ENCODE measurements around the gene ANKS1B. TPM values are rescaled to one million over a fixed set of nuclear protein-coding genes. Genes with fewer than 3 reads are reported as not detected.
A peak's percentile ranks its signal among the peaks of the same experiment; 100 is the strongest.

ANKS1B gene
- total RNA-seq, 2 experiments from 2014 or later, result 0.96 to 1.1 TPM

DNA sequence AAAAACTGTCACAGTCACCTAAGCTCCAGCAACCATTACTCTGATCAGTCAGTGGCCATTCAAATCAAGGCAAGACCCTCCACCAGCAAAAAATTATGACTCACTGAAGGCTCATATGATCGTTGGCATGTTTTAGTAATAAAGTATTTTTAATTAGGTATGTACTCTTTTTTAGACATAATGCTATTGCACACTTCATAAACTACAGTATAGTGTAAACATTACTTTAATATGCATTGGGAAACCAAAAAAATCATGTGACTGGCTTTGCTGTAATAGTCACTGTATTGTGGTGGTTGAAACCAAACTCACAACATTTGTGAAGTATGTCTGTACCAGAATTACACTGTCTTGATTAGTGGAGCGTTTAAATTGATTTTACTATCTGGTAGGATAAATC, 471.7 kb downstream of the ANKS1B start:
- no peaks in the 10 kb centered on the region for H3K4me1 Mint-ChIP-seq
- H3K27me3 Mint-ChIP-seq, result no peaks in the 10 kb centered on the region
- CTCF ChIA-PET, result no interaction called here
- DNase-seq (no peak), ATAC-seq (no peak)
- no peaks in the 10 kb centered on the region for H3K36me3 Mint-ChIP-seq
- H3K27ac Mint-ChIP-seq, result no peak overlapping the region
- no peak overlapping the region for H3K4me3 Mint-ChIP-seq
- peaks cover 8% of the 10 kb centered on the region for H3K9me3 Mint-ChIP-seq (ENCODE audit: low read depth)

DNA sequence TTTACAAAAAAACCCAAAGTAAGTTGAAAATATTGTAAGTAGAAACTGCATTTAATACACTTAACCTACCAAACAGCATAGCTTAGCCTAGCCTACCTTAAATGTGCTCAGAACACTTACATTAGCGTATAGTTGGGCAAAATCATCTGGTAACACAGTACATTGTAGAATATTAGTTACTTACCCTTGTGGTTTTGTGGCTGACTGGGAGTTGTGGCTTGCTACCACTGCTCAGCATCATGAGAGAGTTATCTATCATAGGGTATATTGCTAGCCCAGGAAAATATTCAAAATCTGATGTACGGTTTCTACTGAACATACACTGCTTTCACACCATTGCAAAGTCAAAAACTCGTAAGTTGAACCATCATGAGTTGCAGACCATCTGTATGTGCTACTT, 478.9 kb downstream of the ANKS1B start:
- DNase-seq (no peak), ATAC-seq (no peak)
- Mint-ChIP-seq H3K27me3 (no peaks in the 10 kb centered on the region), H3K4me3 (no peak overlapping the region), H3K9me3 (ENCODE audit: low read depth) (peaks cover 2% of the 10 kb centered on the region), H3K27ac (no peak overlapping the region), H3K36me3 (no peaks in the 10 kb centered on the region), H3K4me1 (no peaks in the 10 kb centered on the region)
- CTCF ChIA-PET, result no interaction called here

DNA sequence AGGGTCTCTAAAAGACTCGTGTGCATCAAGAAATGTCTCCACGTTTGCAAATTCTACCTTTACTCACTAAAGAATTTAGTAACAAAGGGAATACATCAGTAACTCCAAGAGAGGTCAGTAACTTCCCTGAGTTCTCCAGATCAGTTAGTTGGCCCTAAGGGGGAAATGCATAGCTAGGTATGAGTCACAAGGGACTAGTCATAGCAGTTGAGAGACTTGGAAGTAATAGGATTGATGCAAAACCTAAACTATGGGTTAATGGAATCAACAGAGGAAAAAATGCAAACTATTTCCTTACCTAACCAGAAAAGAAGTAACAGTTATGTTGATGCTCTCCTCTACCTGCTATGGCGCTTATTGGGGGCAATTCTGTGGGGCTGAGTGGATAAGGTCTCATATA, 486.0 kb downstream of the ANKS1B start:
- no peak overlapping the region for H3K4me3 Mint-ChIP-seq
- DNase-seq (no peak), ATAC-seq (no peak)
- CTCF ChIA-PET, result no interaction called here
- H3K27ac Mint-ChIP-seq, result no peak overlapping the region
- no peaks in the 10 kb centered on the region for H3K4me1 Mint-ChIP-seq
- peaks cover 10% of the 10 kb centered on the region for H3K9me3 Mint-ChIP-seq (ENCODE audit: low read depth)
- H3K36me3 Mint-ChIP-seq, result no peaks in the 10 kb centered on the region
- H3K27me3 Mint-ChIP-seq, result no peaks in the 10 kb centered on the region

DNA sequence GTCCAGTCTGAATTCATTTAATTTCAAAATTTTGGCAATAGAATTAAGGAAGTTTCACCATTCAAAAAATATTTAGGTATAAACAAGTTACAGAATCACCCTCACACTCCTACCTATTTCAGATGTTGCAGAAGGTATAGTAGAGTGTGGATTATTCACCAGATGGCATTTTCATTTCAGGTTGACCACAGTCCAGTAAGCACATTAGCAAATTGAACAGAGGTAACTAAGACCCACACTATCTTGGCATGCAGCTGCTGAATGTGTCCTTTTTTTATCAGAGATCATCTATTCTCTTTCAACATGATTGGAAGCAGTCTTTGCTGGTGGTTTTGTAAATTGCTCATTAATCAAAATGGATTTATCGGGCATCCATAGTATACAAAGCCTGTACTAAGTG, 488.9 kb downstream of the ANKS1B start:
- H3K9me3 Mint-ChIP-seq (ENCODE audit: low read depth), result peaks cover 10% of the 10 kb centered on the region
- H3K36me3 Mint-ChIP-seq, result no peaks in the 10 kb centered on the region
- CTCF ChIA-PET, result no interaction called here

DNA sequence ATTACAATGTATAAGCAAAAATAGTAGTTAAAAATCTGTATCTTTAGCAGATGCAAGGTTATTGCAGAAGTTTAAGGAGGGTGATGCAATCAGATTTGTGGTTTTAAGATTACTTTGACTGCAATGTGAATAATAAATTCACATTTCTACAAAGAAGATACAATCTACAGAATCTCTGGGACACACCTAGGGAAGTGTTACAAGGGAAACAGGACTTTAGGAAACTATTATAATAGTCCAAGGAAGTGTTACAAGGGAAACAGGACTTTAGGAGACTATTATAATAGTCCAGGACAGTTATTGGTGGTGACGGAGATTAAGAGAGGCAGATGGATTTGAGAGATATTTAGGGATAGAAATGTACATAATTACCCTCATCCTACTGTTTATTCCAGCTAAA, 491.5 kb downstream of the ANKS1B start:
- H3K27me3 Mint-ChIP-seq, result no peaks in the 10 kb centered on the region
- no peak overlapping the region for H3K4me3 Mint-ChIP-seq
- H3K9me3 Mint-ChIP-seq (ENCODE audit: low read depth), result peaks cover 8% of the 10 kb centered on the region
- H3K4me1 Mint-ChIP-seq, result no peaks in the 10 kb centered on the region
- no peaks in the 10 kb centered on the region for H3K36me3 Mint-ChIP-seq
- no peak overlapping the region for H3K27ac Mint-ChIP-seq
- CTCF ChIA-PET, result no interaction called here
- ATAC-seq (no peak), DNase-seq (no peak)

More for the DNA sequence above, 488.9 kb downstream of the ANKS1B start:
- Mint-ChIP-seq H3K27me3 (no peaks in the 10 kb centered on the region), H3K4me3 (no peak overlapping the region), H3K4me1 (no peaks in the 10 kb centered on the region), H3K27ac (no peak overlapping the region)
- DNase-seq, result no peak
- ATAC-seq, result no peak

DNA sequence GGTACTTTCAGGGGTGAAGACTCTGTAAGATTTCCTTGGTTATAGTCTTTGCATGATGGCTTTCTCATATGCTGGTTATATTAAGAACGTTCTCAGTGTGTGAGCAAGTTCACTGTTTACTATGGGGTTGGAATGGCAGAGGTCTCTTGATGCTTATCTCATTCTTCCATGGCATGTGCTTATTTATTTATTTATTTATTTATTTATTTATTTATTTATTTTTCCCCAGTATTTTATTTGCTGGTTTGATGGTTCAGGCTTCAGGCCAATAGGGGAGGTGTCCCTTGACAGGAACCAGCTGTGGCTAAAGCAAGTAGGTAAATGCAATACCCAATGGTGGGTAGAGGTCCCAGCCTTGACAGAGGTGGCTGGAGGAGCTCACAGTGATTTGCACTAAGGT, 498.5 kb downstream of the ANKS1B start:
- Mint-ChIP-seq H3K9me3 (ENCODE audit: low read depth) (peaks cover 10% of the 10 kb centered on the region), H3K36me3 (no peaks in the 10 kb centered on the region), H3K27me3 (no peaks in the 10 kb centered on the region), H3K4me3 (no peak overlapping the region), H3K27ac (no peak overlapping the region), H3K4me1 (peaks cover 2% of the 10 kb centered on the region)
- DNase-seq (no peak), ATAC-seq (no peak)
- CTCF ChIA-PET, result no interaction called here

DNA sequence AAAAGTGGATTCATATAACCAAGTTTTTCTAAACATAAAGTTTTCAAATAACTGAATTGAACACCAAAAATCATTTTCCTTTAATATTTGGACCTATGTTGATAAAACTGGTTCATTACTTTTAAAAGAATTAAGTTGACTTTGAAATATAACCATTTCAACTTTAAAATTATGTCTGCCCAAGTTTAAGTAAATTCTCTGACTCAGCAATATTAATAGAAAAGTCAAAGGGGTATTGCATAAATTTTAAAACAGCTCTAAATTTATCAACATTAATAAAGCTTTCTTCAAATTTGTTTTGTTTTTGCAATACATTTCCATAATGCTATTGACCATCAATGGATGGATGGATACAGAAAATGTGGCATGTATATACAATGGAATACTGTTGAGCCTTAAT, 505.6 kb downstream of the ANKS1B start:
- CTCF ChIA-PET, result no interaction called here
- Mint-ChIP-seq H3K9me3 (ENCODE audit: low read depth) (peaks cover 3% of the 10 kb centered on the region), H3K4me3 (no peak overlapping the region), H3K27ac (no peak overlapping the region), H3K4me1 (peaks cover 2% of the 10 kb centered on the region), H3K36me3 (no peaks in the 10 kb centered on the region), H3K27me3 (no peaks in the 10 kb centered on the region)
- no peak for DNase-seq
- ATAC-seq, result no peak

DNA sequence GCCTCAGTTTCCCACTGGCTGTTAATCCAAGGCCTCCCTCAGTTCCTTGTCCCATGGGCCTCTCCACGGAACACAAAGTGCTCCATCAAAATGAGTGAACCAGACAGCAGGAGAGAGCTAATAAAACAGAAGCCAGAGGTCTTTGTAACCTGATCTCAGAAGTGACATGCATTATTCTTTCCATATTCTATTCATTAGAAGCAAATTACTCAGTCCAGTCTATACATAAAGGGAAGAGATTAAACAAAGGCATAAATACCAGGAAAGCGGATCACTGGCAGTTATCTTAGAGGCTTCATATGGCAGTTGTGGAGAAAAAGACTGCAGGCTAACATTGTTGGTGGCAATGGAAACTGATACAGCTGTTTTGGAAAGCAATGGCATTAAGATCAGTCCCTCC, 507.8 kb downstream of the ANKS1B start:
- no peaks in the 10 kb centered on the region for H3K4me1 Mint-ChIP-seq
- H3K27ac Mint-ChIP-seq, result no peak overlapping the region
- H3K36me3 Mint-ChIP-seq, result no peaks in the 10 kb centered on the region
- no peak overlapping the region for H3K4me3 Mint-ChIP-seq
- ATAC-seq, result no peak
- peaks cover 3% of the 10 kb centered on the region for H3K9me3 Mint-ChIP-seq (ENCODE audit: low read depth)
- no peak for DNase-seq
- H3K27me3 Mint-ChIP-seq, result no peaks in the 10 kb centered on the region
- CTCF ChIA-PET, result no interaction called here

DNA sequence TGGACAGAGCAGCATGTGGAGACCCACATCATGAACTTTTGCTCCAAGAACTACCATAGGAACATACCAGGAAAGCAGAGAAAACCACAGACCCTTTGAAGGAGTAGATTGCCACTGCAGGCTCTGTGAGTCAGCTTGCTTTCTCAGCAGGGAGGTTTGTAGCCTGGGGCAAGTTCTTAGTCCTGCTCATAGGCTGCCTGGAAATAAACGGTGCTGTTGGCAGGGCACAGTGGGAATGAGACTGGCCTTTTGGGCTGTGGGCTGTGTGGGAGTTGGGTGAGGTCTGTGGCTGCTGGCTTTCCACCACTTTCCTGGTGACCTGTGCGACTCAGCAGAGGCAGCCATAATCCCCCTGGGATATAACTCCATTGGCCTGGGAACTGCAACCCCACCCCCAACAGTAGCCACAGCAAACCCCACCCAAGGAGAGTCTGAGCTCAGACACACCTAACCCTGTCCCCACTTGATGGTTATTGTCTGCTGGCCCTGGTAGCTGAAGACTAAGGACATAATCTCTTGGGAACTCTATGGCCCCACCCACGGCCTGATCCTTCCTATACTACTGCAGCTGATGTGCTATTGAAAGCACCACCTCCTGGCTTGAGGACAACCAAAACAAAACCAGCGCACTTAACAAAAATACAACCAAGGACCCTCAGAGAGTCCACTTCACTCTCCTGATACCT, 529.2 kb downstream of the ANKS1B start:
- DNase-seq (no peak), ATAC-seq (no peak)
- Mint-ChIP-seq H3K36me3 (no peaks in the 10 kb centered on the region), H3K4me3 (no peak overlapping the region), H3K4me1 (peaks cover 13% of the 10 kb centered on the region), H3K9me3 (ENCODE audit: low read depth) (peaks cover 4% of the 10 kb centered on the region), H3K27me3 (no peaks in the 10 kb centered on the region), H3K27ac (peak overlapping the region; percentile 58)
- CTCF ChIA-PET, result no interaction called here

DNA sequence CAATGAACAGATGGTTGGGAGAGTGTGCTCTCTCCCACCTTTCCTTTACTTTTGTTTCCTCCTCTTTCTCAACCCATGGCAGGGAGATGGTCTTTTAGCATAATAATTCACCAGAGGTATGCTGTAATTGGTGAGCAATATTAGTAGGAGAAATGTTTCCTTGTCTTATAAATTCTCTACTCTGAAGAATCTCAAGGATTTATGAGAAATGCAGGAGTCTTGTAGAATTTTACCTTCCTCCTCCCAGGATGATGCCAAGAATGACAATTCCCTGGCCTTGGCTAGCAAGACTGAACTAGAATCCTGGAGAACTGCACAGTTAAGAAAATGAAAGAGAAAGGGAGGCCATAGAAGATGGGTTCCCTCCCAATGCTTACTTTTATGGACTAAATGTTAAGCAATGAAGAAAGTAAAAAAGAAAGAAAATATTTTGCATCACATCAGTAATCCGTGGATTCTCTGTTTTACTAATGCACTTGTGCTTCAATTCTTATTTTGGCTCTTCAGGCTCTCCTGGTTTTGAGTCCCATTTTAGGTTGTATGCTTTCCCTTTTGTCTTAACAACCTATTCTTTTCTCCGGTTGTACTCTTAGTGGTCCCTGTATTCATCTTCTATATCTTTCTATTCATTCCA, 530.1 kb downstream of the ANKS1B start:
- no peak overlapping the region for H3K4me3 Mint-ChIP-seq
- CTCF ChIA-PET, result no interaction called here
- peak; percentile 27 for ATAC-seq
- no peak for DNase-seq
- no peaks in the 10 kb centered on the region for H3K27me3 Mint-ChIP-seq
- no peaks in the 10 kb centered on the region for H3K36me3 Mint-ChIP-seq
- peaks cover 4% of the 10 kb centered on the region for H3K9me3 Mint-ChIP-seq (ENCODE audit: low read depth)
- peak overlapping the region; percentile 58 for H3K27ac Mint-ChIP-seq
- H3K4me1 Mint-ChIP-seq, result peaks cover 13% of the 10 kb centered on the region

DNA sequence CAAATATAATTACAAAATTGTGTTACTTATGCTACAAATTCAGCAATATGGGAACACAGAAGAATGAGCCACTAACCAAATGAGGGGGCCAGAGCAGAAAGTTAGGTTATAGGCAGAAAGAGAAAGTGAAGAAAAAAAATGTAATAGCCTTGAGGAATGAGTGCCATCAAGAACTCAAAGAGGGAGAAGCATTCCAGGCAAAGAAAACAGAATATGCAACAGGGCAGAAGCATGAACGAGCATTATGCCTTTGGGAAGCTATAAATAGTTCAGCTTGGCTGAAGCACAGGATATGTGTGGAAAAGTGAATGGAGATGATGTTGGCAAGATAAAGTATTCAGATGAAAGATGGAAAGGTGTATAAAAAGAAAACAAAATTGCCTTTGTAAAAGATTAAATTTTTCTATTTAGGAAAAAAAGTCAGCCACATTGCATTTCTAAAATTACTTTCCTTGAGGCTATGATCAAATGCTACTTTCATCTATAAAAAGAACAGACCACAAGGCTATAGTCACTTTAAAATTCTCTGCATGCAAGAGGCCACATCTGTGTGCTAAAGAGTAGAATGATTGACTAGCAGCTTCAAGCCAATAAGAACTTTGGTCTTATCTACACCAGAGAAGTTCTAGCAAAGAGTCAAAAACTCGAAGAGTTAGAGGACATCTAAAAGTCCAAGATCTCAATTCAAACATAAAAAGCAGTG, 530.7 kb downstream of the ANKS1B start:
- H3K4me1 Mint-ChIP-seq, result peaks cover 13% of the 10 kb centered on the region
- H3K27me3 Mint-ChIP-seq, result no peaks in the 10 kb centered on the region
- H3K27ac Mint-ChIP-seq, result peak overlapping the region; percentile 64
- ATAC-seq (no peak), DNase-seq (no peak)
- CTCF ChIA-PET, result no interaction called here
- H3K36me3 Mint-ChIP-seq, result no peaks in the 10 kb centered on the region
- no peak overlapping the region for H3K4me3 Mint-ChIP-seq
- H3K9me3 Mint-ChIP-seq (ENCODE audit: low read depth), result peaks cover 4% of the 10 kb centered on the region

DNA sequence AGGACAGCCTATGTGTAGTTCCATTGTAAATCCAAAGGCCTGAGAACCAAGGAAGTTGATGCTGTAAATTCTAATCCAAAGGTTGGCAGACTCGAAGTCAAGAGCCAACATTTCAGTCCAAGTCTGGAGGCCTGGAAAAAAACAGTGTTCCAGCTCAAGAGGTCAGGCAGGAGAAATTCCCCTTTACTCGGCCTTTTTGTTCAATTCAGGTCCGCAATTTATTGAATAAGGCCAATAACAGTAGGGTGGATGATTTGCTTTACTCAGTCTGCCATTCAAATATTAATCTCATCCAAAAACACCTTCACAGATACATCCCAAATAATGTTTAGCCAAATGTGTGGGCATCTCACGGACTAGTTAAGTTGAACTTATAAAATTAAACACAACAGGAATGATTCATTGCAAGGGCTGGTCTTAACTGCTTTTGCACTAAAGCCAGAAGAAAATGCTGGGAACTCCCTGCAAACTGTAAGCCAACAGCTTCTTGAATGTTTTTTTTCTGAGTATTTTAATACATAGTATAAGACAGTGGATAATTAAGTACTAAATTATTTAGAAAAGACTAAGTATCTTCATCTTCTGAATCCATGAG, 534.6 kb downstream of the ANKS1B start:
- ATAC-seq (no peak), DNase-seq (no peak)
- peaks cover 10% of the 10 kb centered on the region for H3K4me1 Mint-ChIP-seq
- H3K27me3 Mint-ChIP-seq, result no peaks in the 10 kb centered on the region
- H3K27ac Mint-ChIP-seq, result no peak overlapping the region
- H3K4me3 Mint-ChIP-seq, result no peak overlapping the region
- H3K36me3 Mint-ChIP-seq, result no peaks in the 10 kb centered on the region
- CTCF ChIA-PET, result no interaction called here
- peaks cover 2% of the 10 kb centered on the region for H3K9me3 Mint-ChIP-seq (ENCODE audit: low read depth)

DNA sequence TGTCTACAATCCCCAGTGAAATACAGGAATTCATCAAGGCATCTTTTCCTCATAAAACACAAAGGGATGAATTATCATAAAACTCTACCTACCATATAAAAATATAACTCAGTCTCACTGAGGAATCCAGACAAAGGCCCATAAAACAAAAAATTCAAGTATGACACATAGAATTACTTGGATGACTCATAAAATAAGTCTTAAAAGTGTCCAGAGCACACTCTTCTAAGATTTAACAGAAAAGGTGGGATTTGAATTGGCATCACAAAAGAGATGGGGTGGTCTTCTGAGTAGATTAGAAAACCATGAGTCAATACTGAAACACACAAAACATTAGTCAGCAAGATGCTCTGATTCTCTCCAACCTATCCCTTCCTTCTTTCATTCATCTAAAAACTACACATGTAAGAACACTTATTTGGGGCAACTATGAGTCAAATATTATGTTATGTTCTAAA, 539.8 kb downstream of the ANKS1B start:
- no peaks in the 10 kb centered on the region for H3K9me3 Mint-ChIP-seq (ENCODE audit: low read depth)
- ATAC-seq, result peak; percentile 55
- H3K27ac Mint-ChIP-seq, result peak overlapping the region; percentile 26
- no peak for DNase-seq
- no peak overlapping the region for H3K4me3 Mint-ChIP-seq
- H3K27me3 Mint-ChIP-seq, result no peaks in the 10 kb centered on the region
- CTCF ChIA-PET, result no interaction called here
- H3K36me3 Mint-ChIP-seq, result no peaks in the 10 kb centered on the region
- peaks cover 3% of the 10 kb centered on the region for H3K4me1 Mint-ChIP-seq

DNA sequence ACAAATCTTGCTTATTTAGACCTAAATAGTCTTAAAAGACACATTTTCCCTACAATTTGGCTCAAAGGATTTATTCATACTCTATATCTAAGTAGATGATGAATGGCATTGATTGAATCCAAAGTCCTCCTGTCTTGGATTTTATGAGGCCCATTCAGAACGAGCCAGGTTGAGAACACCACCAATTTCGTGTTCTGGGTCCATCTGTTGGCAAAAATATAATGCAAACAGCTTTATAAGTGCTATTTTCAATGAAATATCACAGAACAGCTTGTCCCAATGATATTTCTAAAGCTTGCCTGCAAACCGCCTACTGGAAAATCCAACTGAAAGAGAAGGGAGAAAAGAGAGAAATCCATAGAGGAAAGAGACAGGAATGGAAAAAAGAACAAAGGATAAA, 542.0 kb downstream of the ANKS1B start:
- H3K27ac Mint-ChIP-seq, result no peak overlapping the region
- no peak for ATAC-seq
- H3K36me3 Mint-ChIP-seq, result no peaks in the 10 kb centered on the region
- DNase-seq, result no peak
- CTCF ChIA-PET, result no interaction called here
- H3K9me3 Mint-ChIP-seq (ENCODE audit: low read depth), result no peaks in the 10 kb centered on the region
- peaks cover 3% of the 10 kb centered on the region for H3K4me1 Mint-ChIP-seq
- no peak overlapping the region for H3K4me3 Mint-ChIP-seq
- H3K27me3 Mint-ChIP-seq, result no peaks in the 10 kb centered on the region

Data from activated CD8-positive, alpha-beta memory T cell treated with anti-CD3 and anti-CD28 coated beads, Interleukin-2, amount 10 ng/mL, durations not matched to agents 7 days and 5 days (primary cell).